ENCODE measurements around the gene NMUR2. TPM values are rescaled to one million over a fixed set of nuclear protein-coding genes. Genes with fewer than 3 reads are reported as not detected.

Gene NMUR2
- not detected for total RNA-seq
- total RNA-seq (2013): not detected

GRCh38 chr5:152405145-152405544 lies at the start of gene NMUR2:
NMUR2 (minus strand) TSS chr5:152405279; CDS start chr5:152405113, 166 bp downstream.
- whole genome bisulfite sequencing (ENCODE audit: insufficient coverage): 41% methylated on average over 7 of the region's 7 CpGs
- no peak for ATAC-seq

DNA sequence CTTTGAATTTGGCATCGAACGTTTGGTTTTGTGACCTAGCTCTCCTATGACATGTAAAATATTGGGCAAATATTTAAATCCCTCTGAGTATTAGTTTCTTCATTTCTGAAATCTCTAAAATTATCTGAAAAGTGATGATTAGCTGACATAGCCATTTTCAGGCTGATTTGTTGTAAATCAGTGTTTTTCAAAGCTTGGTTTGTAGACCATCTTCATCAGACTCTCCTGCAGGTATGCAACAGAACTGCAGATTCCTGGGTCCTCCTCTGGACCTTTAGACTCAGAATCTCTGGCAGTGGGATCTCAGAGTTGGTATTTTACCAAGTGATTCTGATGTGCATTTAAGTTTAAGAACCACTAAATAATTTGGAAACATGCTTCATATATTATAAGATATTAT lies 38.9 kb upstream of the NMUR2 start:
- H3K36me3 Mint-ChIP-seq: no peaks in the 10 kb centered on the region
- no peak overlapping the region for H3K27ac ChIP-seq (ENCODE audit: low read length)
- WGBS (ENCODE audit: insufficient coverage): 100% methylated on average over 2 of the region's 2 CpGs
- no peaks in the 10 kb centered on the region for H3K27me3 Mint-ChIP-seq (ENCODE audit: low read depth in 2 of 2)
- DNase-seq: no peak
- no peak for ATAC-seq
- H3K9me3 ChIP-seq (ENCODE audit: control insufficient read depth, insufficient read depth, low read length): no peaks in the 10 kb centered on the region
- H3K9me3 Mint-ChIP-seq: no peaks in the 10 kb centered on the region
- no peak overlapping the region for H3K4me3 Mint-ChIP-seq
- no peak for TF ChIP-seq CTCF (IDR thresholded peaks at IDR 0.05)
- no peak overlapping the region for H3K27ac Mint-ChIP-seq
- H3K27me3 ChIP-seq (ENCODE audit: control insufficient read depth, insufficient read depth, low read length): peaks cover 2% of the 10 kb centered on the region
- H3K4me3 ChIP-seq (ENCODE audit: low read length): no peak overlapping the region
- H3K36me3 ChIP-seq (ENCODE audit: control insufficient read depth, insufficient read depth, low read length): no peaks in the 10 kb centered on the region
- no peaks in the 10 kb centered on the region for H3K4me1 ChIP-seq (ENCODE audit: control insufficient read depth, insufficient read depth, low read length)
- intact Hi-C loops (cut with micrococcal nuclease): no loop called here
- H3K4me1 Mint-ChIP-seq: no peaks in the 10 kb centered on the region

More at GRCh38 chr5:152405145-152405544, at the start of gene NMUR2:
- Mint-ChIP-seq H3K27me3 (ENCODE audit: low read depth in 2 of 2) (peaks cover 2 to 17% of the 10 kb centered on the region in 2 donors), H3K27ac (no peak within 1 kb of the TSS), H3K9me3 (peaks cover 0 to 3% of the 10 kb centered on the region in 2 donors), H3K4me1 (peaks cover 0 to 9% of the 10 kb centered on the region in 2 donors), H3K36me3 (no peaks in the 10 kb centered on the region), H3K4me3 (no peak within 1 kb of the TSS)
- Histone ChIP-seq H3K4me3 (ENCODE audit: low read length) (no peak within 1 kb of the TSS), H3K9me3 (ENCODE audit: control insufficient read depth, insufficient read depth, low read length) (no peaks in the 10 kb centered on the region), H3K27ac (ENCODE audit: low read length) (no peak within 1 kb of the TSS), H3K4me1 (ENCODE audit: control insufficient read depth, insufficient read depth, low read length) (no peaks in the 10 kb centered on the region), H3K36me3 (ENCODE audit: control insufficient read depth, insufficient read depth, low read length) (no peaks in the 10 kb centered on the region), H3K27me3 (ENCODE audit: control insufficient read depth, insufficient read depth, low read length) (no peaks in the 10 kb centered on the region)
- DNase-seq: no peak
- no peak for TF ChIP-seq CTCF (IDR thresholded peaks at IDR 0.05)
- intact Hi-C loops (cut with micrococcal nuclease): no loop called here

- Mint-ChIP-seq H3K4me3 (no peak overlapping the region), H3K36me3 (no peaks in the 10 kb centered on the region), H3K9me3 (no peaks in the 10 kb centered on the region), H3K4me1 (no peaks in the 10 kb centered on the region), H3K27ac (no peak overlapping the region), H3K27me3 (ENCODE audit: low read depth in 2 of 2) (no peaks in the 10 kb centered on the region)
- H3K4me3 ChIP-seq (ENCODE audit: low read length): no peak overlapping the region
- no peak for ATAC-seq
- intact Hi-C loops (cut with micrococcal nuclease): no loop called here
- 76% methylated on average over 3 of the region's 3 CpGs for WGBS (ENCODE audit: insufficient coverage)
- peaks cover 4% of the 10 kb centered on the region for H3K27me3 ChIP-seq (ENCODE audit: control insufficient read depth, insufficient read depth, low read length)
- no peaks in the 10 kb centered on the region for H3K4me1 ChIP-seq (ENCODE audit: control insufficient read depth, insufficient read depth, low read length)
- H3K27ac ChIP-seq (ENCODE audit: low read length): no peak overlapping the region
- TF ChIP-seq CTCF (IDR thresholded peaks at IDR 0.05): no peak
- H3K36me3 ChIP-seq (ENCODE audit: control insufficient read depth, insufficient read depth, low read length): no peaks in the 10 kb centered on the region
- DNase-seq: no peak
- no peaks in the 10 kb centered on the region for H3K9me3 ChIP-seq (ENCODE audit: control insufficient read depth, insufficient read depth, low read length)
Observed at GRCh38 chr5:152439791-152440190, 34.7 kb upstream of the NMUR2 start.

DNA sequence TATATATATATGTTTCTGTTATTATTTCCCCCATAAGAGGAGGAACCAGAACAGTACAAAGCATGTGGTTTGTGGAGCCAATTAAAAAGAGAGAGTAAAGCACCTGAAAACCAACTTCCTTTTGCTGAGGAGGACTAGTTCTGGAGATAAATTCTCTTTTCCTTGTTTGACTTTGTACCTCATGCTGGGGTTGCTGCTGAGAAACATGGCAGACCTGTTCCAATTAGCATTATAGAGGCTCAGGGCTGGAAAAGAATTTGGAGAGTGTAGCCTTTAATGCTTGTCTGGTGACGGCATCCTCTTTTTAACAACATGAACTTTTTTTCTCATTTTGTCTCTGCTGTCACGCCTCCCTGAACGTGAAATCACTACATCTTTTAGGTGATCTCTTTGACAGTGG lies 32.8 kb upstream of the NMUR2 start:
- H3K4me1 ChIP-seq (ENCODE audit: control insufficient read depth, insufficient read depth, low read length): no peaks in the 10 kb centered on the region
- Mint-ChIP-seq H3K27me3 (ENCODE audit: low read depth in 2 of 2) (no peaks in the 10 kb centered on the region), H3K4me3 (no peak overlapping the region), H3K9me3 (no peaks in the 10 kb centered on the region), H3K4me1 (no peaks in the 10 kb centered on the region), H3K27ac (no peak overlapping the region), H3K36me3 (no peaks in the 10 kb centered on the region)
- WGBS (ENCODE audit: insufficient coverage): 70% methylated on average over 3 of the region's 3 CpGs
- intact Hi-C loops (cut with micrococcal nuclease): no loop called here
- H3K36me3 ChIP-seq (ENCODE audit: control insufficient read depth, insufficient read depth, low read length): no peaks in the 10 kb centered on the region
- H3K9me3 ChIP-seq (ENCODE audit: control insufficient read depth, insufficient read depth, low read length): no peaks in the 10 kb centered on the region
- peaks cover 4% of the 10 kb centered on the region for H3K27me3 ChIP-seq (ENCODE audit: control insufficient read depth, insufficient read depth, low read length)
- DNase-seq (no peak), ATAC-seq (no peak)
- H3K27ac ChIP-seq (ENCODE audit: low read length): no peak overlapping the region
- no peak overlapping the region for H3K4me3 ChIP-seq (ENCODE audit: low read length)
- TF ChIP-seq CTCF (IDR thresholded peaks at IDR 0.05): no peak

Measured in natural killer cell (primary cell).